ENCODE results near the gene TM4SF4. TPM values are rescaled to one million over a fixed set of nuclear protein-coding genes. Genes with fewer than 3 reads are reported as not detected.

TM4SF4 gene
- total RNA-seq, 2 experiments from 2014 or later: not detected

GRCh38 chr3:149506540-149506939 is 32.0 kb downstream of the TM4SF4 start:
- ChIA-PET POLR2A (no interaction called here), CTCF (interaction anchor here (0.7 kb wide), 1 partner anchor 303 kb away, joined by 3 read pairs; no protein-coding TSS in a partner anchor)

GRCh38 chr3:149506965-149507364 is 32.5 kb downstream of the TM4SF4 start:
- ChIA-PET CTCF (interaction anchor here (0.7 kb wide), 1 partner anchor 302 kb away, joined by 3 read pairs; no protein-coding TSS in a partner anchor), POLR2A (interaction anchor here (0.6 kb wide), 1 partner anchor 79 kb away, joined by 3 read pairs; no protein-coding TSS in a partner anchor)

GRCh38 chr3:149507491-149508324 is 33.2 kb downstream of the TM4SF4 start:
- ChIA-PET POLR2A (interaction anchor here (0.6 kb wide), 1 partner anchor 78 kb away, joined by 3 read pairs; no protein-coding TSS in a partner anchor), CTCF (interaction anchor here (0.7 to 1.4 kb wide), 2 partner anchors 300 to 302 kb away, joined by 3 read pairs; no protein-coding TSS in a partner anchor)

- CTCF ChIA-PET: interaction anchor here (1.2 kb wide), 2 partner anchors 21 to 29 kb away, joined by 4 read pairs; no protein-coding TSS in a partner anchor
- POLR2A ChIA-PET: no interaction called here
These were observed 35.0 kb downstream of the TM4SF4 start for GRCh38 chr3:149509526-149509925.

GRCh38 chr3:149510480-149510879 is 36.0 kb downstream of the TM4SF4 start:
- POLR2A ChIA-PET: interaction anchor here (0.6 kb wide), 1 partner anchor 520 kb away, joined by 12 read pairs; no protein-coding TSS in a partner anchor
- CTCF ChIA-PET: no interaction called here

- POLR2A ChIA-PET: interaction anchor here (0.6 kb wide), 1 partner anchor 519 kb away, joined by 12 read pairs; no protein-coding TSS in a partner anchor
- CTCF ChIA-PET: no interaction called here
These were observed 36.6 kb downstream of the TM4SF4 start for GRCh38 chr3:149511040-149511626.

- ChIA-PET CTCF (interaction anchor here (1.0 kb wide), 1 partner anchor 237 kb away, joined by 3 read pairs; no protein-coding TSS in a partner anchor), POLR2A (no interaction called here)
These were observed 37.7 kb downstream of the TM4SF4 start for GRCh38 chr3:149512073-149512782.

- ChIA-PET POLR2A (no interaction called here), CTCF (interaction anchor here (0.9 to 1.6 kb wide), 2 partner anchors 37 to 294 kb away, joined by 3 to 4 read pairs; no protein-coding TSS in a partner anchor)
These were observed 40.0 kb downstream of the TM4SF4 start for GRCh38 chr3:149514471-149514870.

GRCh38 chr3:149515249-149515648 is 40.8 kb downstream of the TM4SF4 start:
- POLR2A ChIA-PET: no interaction called here
- CTCF ChIA-PET: no interaction called here

- POLR2A ChIA-PET: no interaction called here
- CTCF ChIA-PET: no interaction called here
These were observed 42.4 kb downstream of the TM4SF4 start for GRCh38 chr3:149516920-149517319.

GRCh38 chr3:149519912-149520311 is 45.4 kb downstream of the TM4SF4 start:
- POLR2A ChIA-PET: no interaction called here
- CTCF ChIA-PET: interaction anchor here (1.2 kb wide), 1 partner anchor 252 kb away, joined by 3 read pairs; no protein-coding TSS in a partner anchor

GRCh38 chr3:149523512-149524299 is 49.2 kb downstream of the TM4SF4 start:
- CTCF ChIA-PET: interaction anchor here (0.6 to 1.3 kb wide), 2 partner anchors 44 to 285 kb away, joined by 5 to 6 read pairs; no protein-coding TSS in a partner anchor
- POLR2A ChIA-PET: no interaction called here

GRCh38 chr3:149527531-149528339 is 53.2 kb downstream of the TM4SF4 start:
- ChIA-PET CTCF (interaction anchor here (0.9 kb wide), 1 partner anchor 280 kb away, joined by 3 read pairs; no protein-coding TSS in a partner anchor), POLR2A (no interaction called here)

GRCh38 chr3:149528340-149528650 is 53.8 kb downstream of the TM4SF4 start:
- ChIA-PET POLR2A (no interaction called here), CTCF (interaction anchor here (0.9 kb wide), 1 partner anchor 280 kb away, joined by 3 read pairs; no protein-coding TSS in a partner anchor)

GRCh38 chr3:149529099-149529498 is 54.6 kb downstream of the TM4SF4 start:
- CTCF ChIA-PET: no interaction called here
- POLR2A ChIA-PET: no interaction called here

- CTCF ChIA-PET: interaction anchor here (0.6 kb wide), 1 partner anchor 53 kb away, joined by 3 read pairs; no protein-coding TSS in a partner anchor
- POLR2A ChIA-PET: no interaction called here
These were observed 58.1 kb downstream of the TM4SF4 start for GRCh38 chr3:149532489-149533180.

- ChIA-PET CTCF (interaction anchor here (0.7 kb wide), 1 partner anchor 564 kb away, joined by 3 read pairs; no protein-coding TSS in a partner anchor), POLR2A (no interaction called here)
These were observed 59.6 kb downstream of the TM4SF4 start for GRCh38 chr3:149534082-149534481.
